Activated T-cell treated with anti-CD3 and anti-CD28 coated beads, Interleukin-2, amount 50 U/mL, for 1 hour (primary cell): ENCODE measurements around the gene GLOD4.
"Not testable (repeated sequence)": the region's sequence is repeated elsewhere in the genome, so short reads cannot be mapped to it uniquely, and the experiment has no call there.

ENCODE experiments used
- DNase-seq: peaks from one replicate; pipeline ENCODE4 v3.0.0-alpha.2; 2020

GLOD4 gene

DNA sequence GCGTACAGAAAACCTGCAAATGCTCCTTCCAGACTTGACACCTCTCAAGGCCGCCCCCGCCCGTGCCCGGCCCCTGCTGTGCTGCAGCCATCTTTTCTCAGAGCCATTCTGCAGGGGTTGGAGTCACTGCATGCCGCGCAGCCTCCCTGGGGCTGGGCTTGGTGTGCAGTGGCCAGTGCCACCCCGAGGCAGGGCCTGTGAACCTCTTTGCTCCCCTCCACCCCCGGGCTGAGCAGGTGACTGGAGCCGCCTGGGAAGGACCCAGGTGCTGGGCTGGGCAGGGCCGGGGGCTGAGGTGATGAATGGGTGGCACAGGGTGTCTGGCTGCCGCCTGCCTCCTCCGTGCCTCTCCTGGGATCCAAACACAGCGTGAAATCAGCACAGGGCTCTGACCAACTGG is 20.4 kb upstream of the GLOD4 start:
- no peak for DNase-seq

- DNase-seq: no peak
These were observed 19.6 kb upstream of the GLOD4 start for GRCh38 chr17:801660-802059.

GRCh38 chr17:800446-801242 is 18.6 kb upstream of the GLOD4 start:
- DNase-seq: no peak

GRCh38 chr17:799261-799660 is 17.2 kb upstream of the GLOD4 start:
- DNase-seq: no peak

DNA sequence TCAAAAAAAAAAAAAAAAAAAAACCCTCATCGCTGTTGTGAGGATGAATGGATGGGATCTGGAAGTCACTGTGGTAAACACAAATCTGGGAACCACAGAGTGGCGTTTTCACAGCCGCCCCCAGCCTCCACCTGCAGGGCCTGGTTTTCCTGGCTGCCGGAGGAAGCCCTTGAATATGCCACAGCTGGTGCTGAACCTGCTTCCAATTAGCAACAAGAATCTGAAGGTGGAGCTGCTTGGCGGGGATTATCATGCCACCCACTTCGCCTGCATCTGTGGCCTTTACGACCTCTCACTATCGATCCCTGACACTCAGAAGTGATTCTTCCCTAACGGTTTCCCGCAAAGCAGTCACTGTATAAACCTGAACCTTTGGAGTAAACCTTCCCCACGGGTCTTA is 16.2 kb upstream of the GLOD4 start:
- no peak for DNase-seq

GRCh38 chr17:797236-797840 is 15.3 kb upstream of the GLOD4 start:
- no peak for DNase-seq

GRCh38 chr17:796609-797008 is 14.5 kb upstream of the GLOD4 start:
- DNase-seq: no peak

GRCh38 chr17:795721-796120 is 13.6 kb upstream of the GLOD4 start:
- DNase-seq: no peak

DNA sequence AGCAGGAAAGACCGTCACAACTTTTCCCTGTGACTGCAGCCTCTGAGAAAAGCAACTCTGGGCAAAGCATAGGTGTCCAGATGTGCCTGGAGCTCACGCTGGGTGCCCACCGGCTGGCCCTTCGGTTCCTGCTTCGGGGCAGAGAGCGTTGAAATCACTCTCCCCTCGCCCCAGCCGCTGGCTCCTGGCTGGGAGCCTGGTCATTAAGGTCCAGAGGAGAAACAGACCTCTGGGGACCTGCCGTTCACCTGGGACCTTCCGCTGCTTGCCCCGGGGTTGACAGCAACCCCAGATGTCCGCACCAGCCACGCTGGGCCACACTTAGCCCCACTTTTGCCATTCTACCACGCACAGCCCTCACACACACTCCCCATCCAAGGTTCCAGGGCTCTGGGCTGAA is 13.2 kb upstream of the GLOD4 start:
- DNase-seq: no peak

GRCh38 chr17:794876-795275 is 12.8 kb upstream of the GLOD4 start:
- peak; percentile 51 for DNase-seq

- no peak for DNase-seq
These were observed 10.2 kb upstream of the GLOD4 start for GRCh38 chr17:792277-792676.

GRCh38 chr17:791829-792228 is 9.7 kb upstream of the GLOD4 start:
- DNase-seq: no peak

DNA sequence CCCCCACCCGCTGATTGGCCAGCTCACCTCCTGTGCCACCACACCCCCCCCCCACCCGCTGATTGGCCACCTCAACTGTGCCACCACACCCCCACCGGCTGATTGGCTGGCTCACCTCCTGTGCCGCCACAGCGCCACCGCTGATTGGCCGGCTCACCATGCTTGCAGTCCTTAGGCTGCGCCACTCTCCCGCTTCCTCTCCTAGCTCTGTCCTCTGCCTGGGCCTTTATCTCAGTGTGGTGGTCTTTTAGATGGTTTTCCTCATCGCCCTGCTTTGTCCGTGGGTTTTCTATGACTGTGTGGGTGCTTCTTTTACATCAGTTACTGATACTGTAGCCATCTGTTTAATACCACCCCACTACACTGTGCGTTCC is 8.8 kb upstream of the GLOD4 start:
- DNase-seq: not testable (repeated sequence)

DNA sequence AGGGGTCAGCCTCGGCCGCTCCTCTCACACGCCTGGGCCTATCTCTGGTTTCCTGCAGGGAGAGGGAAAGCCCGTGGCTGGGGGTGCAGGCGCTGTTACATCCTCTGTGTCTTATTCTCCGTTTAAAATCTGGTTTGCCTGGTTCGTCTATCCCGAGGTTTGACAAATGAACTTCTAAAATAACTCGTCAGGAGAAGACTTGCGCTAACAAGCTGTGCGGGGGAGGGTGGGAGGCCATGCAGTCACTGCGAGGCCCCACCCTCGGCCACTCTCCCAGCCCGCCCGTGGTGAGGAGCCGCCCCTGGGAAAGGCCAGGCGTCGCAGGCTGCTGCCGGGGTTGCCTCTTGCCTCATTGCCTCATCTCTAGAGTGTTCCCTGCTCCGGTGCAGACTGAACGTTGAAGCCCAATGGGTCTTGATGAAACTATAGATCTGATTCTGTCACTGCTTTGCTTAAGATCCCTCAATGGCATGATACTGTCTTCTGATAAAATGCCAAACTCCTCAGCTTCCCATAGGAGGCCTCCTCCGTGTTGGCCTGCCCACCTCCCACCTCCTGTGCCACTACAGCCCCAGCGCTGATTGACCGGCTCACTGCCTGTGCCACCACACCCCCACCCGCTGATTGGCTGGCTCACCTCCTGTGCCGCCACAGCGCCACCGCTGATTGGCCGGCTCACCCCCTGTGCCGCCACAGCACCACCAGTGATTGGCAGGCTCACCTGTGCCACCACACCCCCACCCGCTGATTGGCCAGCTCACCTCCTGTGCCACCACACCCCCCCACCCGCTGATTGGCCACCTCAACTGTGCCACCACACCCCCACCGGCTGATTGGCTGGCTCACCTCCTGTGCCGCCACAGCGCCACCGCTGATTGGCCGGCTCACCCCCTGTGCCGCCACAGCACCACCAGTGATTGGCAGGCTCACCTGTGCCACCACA is 8.1 kb upstream of the GLOD4 start:
- DNase-seq: not testable (repeated sequence)

DNA sequence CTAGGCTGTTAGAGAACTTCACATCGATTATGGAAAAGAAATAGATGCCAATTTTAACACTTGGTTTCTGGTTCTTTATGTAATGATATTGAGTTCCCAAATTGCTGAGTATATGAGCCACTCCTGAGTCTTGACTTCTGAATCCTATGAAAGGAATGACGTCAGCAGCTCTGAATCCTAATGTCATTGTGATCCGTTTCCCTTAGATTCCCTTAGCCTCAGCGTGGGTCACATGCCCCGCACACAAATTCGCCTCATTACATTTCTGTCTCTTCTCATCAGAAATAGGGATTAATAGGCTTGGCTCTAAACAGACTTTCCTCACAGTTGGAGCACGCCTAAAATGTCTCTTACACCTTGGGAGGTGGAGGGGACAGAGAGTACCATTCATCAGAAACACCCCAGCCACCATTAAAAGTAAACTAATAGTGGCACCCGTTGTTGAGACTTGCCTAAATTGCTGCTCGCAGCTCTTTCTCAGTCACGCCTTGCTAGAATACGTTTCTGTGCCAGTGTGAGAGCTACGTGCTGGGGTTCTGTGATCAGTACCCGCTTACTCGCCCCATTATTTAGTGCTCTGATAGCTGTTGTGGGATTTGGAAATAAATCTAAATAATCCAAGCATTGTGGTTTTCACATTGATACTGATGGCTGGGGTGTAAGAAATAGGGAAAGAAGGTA is 7.2 kb upstream of the GLOD4 start:
- no peak for DNase-seq

DNA sequence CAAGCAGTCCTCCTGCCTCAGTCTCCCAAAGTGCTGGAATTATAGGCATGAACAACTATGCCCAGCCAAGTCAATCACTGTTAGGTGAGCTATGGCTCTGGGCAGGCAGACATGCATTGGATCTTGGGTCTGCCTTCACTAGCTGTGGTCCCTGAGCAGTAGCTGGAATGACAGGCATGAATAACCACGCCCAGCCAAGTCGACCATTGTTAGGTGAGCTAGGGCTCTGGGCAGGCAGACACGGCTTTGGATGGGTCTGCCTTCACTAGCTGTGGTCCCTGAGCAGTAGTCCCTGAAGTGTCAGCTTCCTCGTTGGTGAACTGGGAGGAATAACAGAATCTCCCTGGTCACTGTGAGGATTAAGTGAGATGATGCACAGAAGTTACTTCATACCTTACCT is 6.5 kb upstream of the GLOD4 start:
- no peak for DNase-seq

GRCh38 chr17:787641-788221 is 5.7 kb upstream of the GLOD4 start:
- no peak for DNase-seq

- DNase-seq: not testable (repeated sequence)
These were observed 3.8 kb upstream of the GLOD4 start for GRCh38 chr17:785901-786300.

DNA sequence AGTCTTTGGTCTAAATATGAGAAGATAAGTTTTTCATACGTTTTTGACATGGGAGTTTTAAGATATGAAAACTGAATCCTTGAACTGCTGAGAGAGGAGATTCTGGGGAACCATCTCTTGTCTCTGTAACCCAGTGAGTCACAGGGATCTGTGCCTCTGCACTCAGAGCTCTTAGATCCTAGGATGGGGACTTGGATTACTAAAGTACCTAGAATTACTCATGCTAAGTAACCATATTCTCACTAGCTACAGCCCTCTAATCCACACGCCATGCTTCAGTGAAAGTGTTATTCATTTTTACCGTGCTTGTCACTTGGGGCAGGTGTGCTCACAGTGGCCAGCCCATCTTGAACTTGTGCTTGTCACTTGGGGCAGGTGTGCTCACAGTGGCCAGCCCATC is 2.1 kb upstream of the GLOD4 start:
- DNase-seq: no peak

DNA sequence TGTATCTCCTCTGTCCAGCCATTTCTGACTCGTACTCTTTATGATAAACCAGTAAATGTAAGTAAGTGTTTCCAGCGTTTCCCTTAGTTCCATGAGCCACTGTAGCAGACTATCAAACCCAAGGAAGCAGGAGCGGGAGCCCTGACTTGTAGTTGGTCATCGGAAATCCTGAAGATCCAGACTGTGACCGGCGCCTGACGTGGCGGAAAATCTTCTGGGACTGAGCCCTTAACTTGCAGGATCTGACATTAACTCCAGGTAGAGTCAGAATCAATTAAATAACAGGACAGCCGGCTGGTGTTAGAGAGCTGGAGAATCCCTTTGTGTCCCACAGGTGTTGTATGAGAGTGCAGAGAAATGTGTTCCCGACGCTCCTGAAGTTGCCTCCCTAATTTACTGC is 4.0 kb downstream of the GLOD4 start:
- no peak for DNase-seq

DNA sequence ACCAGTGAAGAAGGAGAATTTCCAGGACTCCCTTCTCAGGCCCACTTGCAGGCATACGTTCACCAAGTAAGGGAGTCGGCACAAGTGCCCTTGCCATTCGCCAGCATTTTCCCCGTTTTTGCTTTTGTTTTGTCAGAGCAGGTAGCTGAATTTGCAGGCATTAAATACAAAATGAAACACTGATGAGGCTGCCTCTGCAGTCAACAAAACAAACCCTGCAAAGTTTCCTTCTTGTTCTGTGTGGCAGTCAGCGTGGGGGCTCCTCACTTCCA is 7.8 kb downstream of the GLOD4 start:
- DNase-seq: no peak

GRCh38 chr17:773467-774312 is 8.4 kb downstream of the GLOD4 start:
- DNase-seq: no peak
